Measurements from ENCODE around the gene PRKCQ. TPM values are rescaled to one million over a fixed set of nuclear protein-coding genes. Genes with fewer than 3 reads are reported as not detected.

PRKCQ gene
- total RNA-seq, 1 experiment from 2014 or later = 12.1 TPM

GRCh38 chr10:6528198-6528950, 51.7 kb downstream of the PRKCQ start:
- H2BK120ac ChIP-seq (ENCODE audit: low read depth, low read length, poor library complexity, severe bottlenecking) = no peak overlapping the region
- peaks cover 2% of the 10 kb centered on the region; the same call in 1 of the 2 replicates for H3K79me2 ChIP-seq (ENCODE audit: insufficient read depth, low read length)
- H2BK15ac ChIP-seq (ENCODE audit: low read depth, low read length) = no peak overlapping the region
- H3K14ac ChIP-seq (ENCODE audit: insufficient read depth, low read length) = no peak overlapping the region
- peaks cover 4% of the 10 kb centered on the region; the same call in 1 of the 2 replicates for H3K4me1 ChIP-seq (ENCODE audit: insufficient read depth, low read length)
- H3K4me2 ChIP-seq (ENCODE audit: insufficient read depth, insufficient read length, low read length) = no peak overlapping the region
- no peak overlapping the region for H2BK20ac ChIP-seq (ENCODE audit: low read depth, low read length, poor library complexity, severe bottlenecking)
- no CpG with 5 or more reads among the region's 12 CpGs for WGBS (ENCODE audit: extremely low coverage, insufficient read length, low lambda C conversion rate)
- TF ChIP-seq CTCF (conservative IDR thresholded peaks at IDR 0.05) = no peak
- H3K4ac ChIP-seq (ENCODE audit: low read depth, low read length) = no peak overlapping the region
- Mint-ChIP-seq H3K4me1 (peaks cover 8 to 16% of the 10 kb centered on the region in 2 experiments), H3K27me3 (ENCODE audit: low read depth) (no peaks in the 10 kb centered on the region), H3K9me3 (no peaks in the 10 kb centered on the region), H3K36me3 (ENCODE audit: insufficient read depth in 1 of 3, low read depth in 3 of 3) (no peaks in the 10 kb centered on the region; a peak in 1 of 7 replicates), H3K4me3 (no peak overlapping the region), H3K27ac (no peak overlapping the region; a peak in 1 of 7 replicates)
- H3K27me3 ChIP-seq (ENCODE audit: insufficient read depth, low read length) = no peaks in the 10 kb centered on the region
- H2BK12ac ChIP-seq (ENCODE audit: insufficient read length, low read depth, low read length) = no peak overlapping the region
- no peak overlapping the region for H4K91ac ChIP-seq (ENCODE audit: insufficient read length, low read depth, low read length)
- H3K9me3 ChIP-seq (ENCODE audit: control insufficient read depth, low read depth, low read length) = no peaks in the 10 kb centered on the region
- H3K27ac ChIP-seq (ENCODE audit: insufficient read length, low read depth, low read length) = no peak overlapping the region
- no peak overlapping the region for H3K56ac ChIP-seq (ENCODE audit: insufficient read length, low read depth, low read length)
- no peak overlapping the region for H4K8ac ChIP-seq (replicated peaks; ENCODE audit: insufficient read length, low read depth, low read length)
- H3K18ac ChIP-seq (ENCODE audit: insufficient read length, low read depth, low read length) = no peak overlapping the region
- no peak for DNase-seq
- no peaks in the 10 kb centered on the region for H4K20me1 ChIP-seq (ENCODE audit: control insufficient read depth, insufficient read depth, insufficient read length)
- no peak overlapping the region for H3T11ph ChIP-seq (ENCODE audit: low read length)
- no peak overlapping the region for H4K5ac ChIP-seq (ENCODE audit: insufficient read length, low read depth, low read length)
- no peak overlapping the region for H2BK5ac ChIP-seq (ENCODE audit: insufficient read length, low read length)
- no peak overlapping the region for H2AK5ac ChIP-seq (ENCODE audit: insufficient read length, low read length)
- H3K9ac ChIP-seq (ENCODE audit: extremely low read depth, insufficient read length, low read length) = no peak overlapping the region
- H3K79me1 ChIP-seq (ENCODE audit: insufficient read depth, low read depth, low read length, poor library complexity, severe bottlenecking) = no peaks in the 10 kb centered on the region
- H3K23me2 ChIP-seq (ENCODE audit: insufficient read length, low read depth, low read length, poor library complexity, severe bottlenecking) = no peaks in the 10 kb centered on the region
- no peak overlapping the region for H3K23ac ChIP-seq (ENCODE audit: insufficient read length, low read depth, low read length)
- no peak overlapping the region for H2AFZ ChIP-seq (ENCODE audit: low read length)
